ENCODE results near the gene MPST.

The MPST gene

DNA sequence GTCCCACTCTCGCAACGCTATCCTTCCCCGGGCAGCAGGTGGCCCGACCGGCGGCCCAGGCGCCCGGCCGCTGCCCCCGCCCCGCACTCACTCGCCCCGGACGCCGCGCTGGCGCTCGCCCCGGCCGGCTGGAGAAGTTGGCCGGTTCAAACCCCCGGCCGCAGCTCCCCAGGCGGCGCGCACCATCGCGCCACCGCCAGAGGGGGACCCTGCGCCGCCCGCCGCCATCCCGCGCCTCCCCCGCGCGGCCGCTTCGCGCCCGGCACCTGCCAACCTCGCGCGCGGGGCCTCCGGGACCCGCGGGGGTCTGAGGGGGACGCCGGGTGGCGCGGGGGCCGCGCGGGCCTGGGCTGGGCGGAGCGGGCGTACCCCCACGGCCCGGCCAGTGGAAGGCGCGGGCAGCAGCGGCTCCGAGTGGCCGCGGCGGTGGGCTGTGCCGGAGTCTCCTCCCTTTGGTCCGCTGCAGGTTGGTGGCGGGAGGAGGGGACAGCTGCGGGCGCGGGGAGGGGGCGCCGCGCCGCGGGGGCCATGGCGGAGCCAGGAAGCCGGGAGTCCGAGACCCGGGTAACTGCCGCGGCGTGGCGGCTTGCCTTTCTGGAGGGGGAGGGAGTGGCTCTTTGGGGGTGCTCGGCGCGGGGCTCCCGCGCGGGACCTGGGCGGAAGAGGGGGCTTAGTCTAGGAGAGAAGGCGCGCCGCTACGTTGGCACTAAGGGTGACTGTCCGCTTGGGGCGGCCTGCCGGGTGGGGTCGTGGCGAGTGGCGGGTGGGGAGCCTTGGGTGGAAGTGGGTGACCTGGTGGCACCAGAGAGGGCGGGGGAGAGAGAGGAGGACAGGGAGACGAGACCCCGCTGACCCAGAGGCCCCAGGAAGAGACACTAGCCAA, at the start of gene MPST, which contains the start of gene TST:
MPST (plus strand) TSS at position 434 of the 883 bp plus-strand sequence; CDS start at position 529, 95 bp downstream.
TST (minus strand) TSS at position 139 of the 883 bp plus-strand sequence. CDS start 715 bp downstream, outside the sequence.
- TF ChIP-seq, protein P1, sequence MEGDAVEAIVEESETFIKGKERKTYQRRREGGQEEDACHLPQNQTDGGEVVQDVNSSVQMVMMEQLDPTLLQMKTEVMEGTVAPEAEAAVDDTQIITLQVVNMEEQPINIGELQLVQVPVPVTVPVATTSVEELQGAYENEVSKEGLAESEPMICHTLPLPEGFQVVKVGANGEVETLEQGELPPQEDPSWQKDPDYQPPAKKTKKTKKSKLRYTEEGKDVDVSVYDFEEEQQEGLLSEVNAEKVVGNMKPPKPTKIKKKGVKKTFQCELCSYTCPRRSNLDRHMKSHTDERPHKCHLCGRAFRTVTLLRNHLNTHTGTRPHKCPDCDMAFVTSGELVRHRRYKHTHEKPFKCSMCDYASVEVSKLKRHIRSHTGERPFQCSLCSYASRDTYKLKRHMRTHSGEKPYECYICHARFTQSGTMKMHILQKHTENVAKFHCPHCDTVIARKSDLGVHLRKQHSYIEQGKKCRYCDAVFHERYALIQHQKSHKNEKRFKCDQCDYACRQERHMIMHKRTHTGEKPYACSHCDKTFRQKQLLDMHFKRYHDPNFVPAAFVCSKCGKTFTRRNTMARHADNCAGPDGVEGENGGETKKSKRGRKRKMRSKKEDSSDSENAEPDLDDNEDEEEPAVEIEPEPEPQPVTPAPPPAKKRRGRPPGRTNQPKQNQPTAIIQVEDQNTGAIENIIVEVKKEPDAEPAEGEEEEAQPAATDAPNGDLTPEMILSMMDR (IDR thresholded peaks at IDR 0.05; ENCODE audit: low read depth, low read length, missing control alignments): no peak
- in situ Hi-C loops (cut with HindIII; ENCODE audit: low pct_ligation_motif_present, low sequenced_read_pairs): no loop called here
- Histone ChIP-seq H3K36me3 (replicated peaks) (peaks cover 10% of the 10 kb centered on the region), H3K4me3 (ENCODE audit: low read depth, low read length) (peak within 1 kb of the TSS; percentile 86), H3K27ac (peak within 1 kb of the TSS; percentile 78), H3K27me3 (replicated peaks) (no peaks in the 10 kb centered on the region)
- peak; percentile 29 for DNase-seq

- in situ Hi-C loops (cut with HindIII; ENCODE audit: low pct_ligation_motif_present, low sequenced_read_pairs): no loop called here
- Histone ChIP-seq H3K4me3 (ENCODE audit: low read depth, low read length) (no peak overlapping the region), H3K27ac (no peak overlapping the region), H3K36me3 (replicated peaks) (no peaks in the 10 kb centered on the region), H3K27me3 (replicated peaks) (no peaks in the 10 kb centered on the region)
- DNase-seq: no peak
- TF ChIP-seq, protein P1 (IDR thresholded peaks at IDR 0.05; ENCODE audit: low read depth, low read length, missing control alignments): no peak
Observed at GRCh38 chr22:36971341-36972125, 48.0 kb upstream of the MPST start.

DNA sequence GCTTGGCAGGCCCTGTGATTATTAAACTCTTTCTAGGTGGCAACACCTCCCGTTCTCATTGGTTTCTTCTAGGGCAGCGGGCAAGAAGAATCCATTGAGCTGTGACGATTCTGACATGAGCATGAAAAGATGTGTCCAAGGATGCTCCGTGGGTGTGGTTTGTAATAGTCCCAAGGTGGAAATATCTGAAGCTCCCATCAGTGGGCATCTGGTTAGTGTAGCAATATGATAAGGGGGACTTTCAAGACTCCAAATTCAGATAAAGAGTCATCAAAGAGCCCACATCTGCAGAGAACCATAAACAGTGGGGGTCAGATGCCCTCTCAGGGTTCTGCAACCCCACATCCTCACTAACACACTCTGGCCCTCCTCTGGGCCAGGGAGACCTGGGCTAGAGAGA, 42.9 kb upstream of the MPST start:
- Histone ChIP-seq H3K36me3 (replicated peaks) (no peaks in the 10 kb centered on the region), H3K4me3 (ENCODE audit: low read depth, low read length) (no peak overlapping the region), H3K27ac (no peak overlapping the region), H3K27me3 (replicated peaks) (no peaks in the 10 kb centered on the region)
- no peak for DNase-seq
- TF ChIP-seq, protein P1 (IDR thresholded peaks at IDR 0.05; ENCODE audit: low read depth, low read length, missing control alignments): no peak
- in situ Hi-C loops (cut with HindIII; ENCODE audit: low pct_ligation_motif_present, low sequenced_read_pairs): no loop called here

- TF ChIP-seq, protein P1 (IDR thresholded peaks at IDR 0.05; ENCODE audit: low read depth, low read length, missing control alignments): peak; percentile 68
- no peaks in the 10 kb centered on the region for H3K27me3 ChIP-seq (replicated peaks)
- no peaks in the 10 kb centered on the region for H3K36me3 ChIP-seq (replicated peaks)
- in situ Hi-C loops (cut with HindIII; ENCODE audit: low pct_ligation_motif_present, low sequenced_read_pairs): no loop called here
- H3K27ac ChIP-seq: no peak overlapping the region
- DNase-seq: peak; percentile 26
- H3K4me3 ChIP-seq (ENCODE audit: low read depth, low read length): peak overlapping the region; percentile 51
Observed at GRCh38 chr22:36977401-36977861, 42.1 kb upstream of the MPST start.

DNA sequence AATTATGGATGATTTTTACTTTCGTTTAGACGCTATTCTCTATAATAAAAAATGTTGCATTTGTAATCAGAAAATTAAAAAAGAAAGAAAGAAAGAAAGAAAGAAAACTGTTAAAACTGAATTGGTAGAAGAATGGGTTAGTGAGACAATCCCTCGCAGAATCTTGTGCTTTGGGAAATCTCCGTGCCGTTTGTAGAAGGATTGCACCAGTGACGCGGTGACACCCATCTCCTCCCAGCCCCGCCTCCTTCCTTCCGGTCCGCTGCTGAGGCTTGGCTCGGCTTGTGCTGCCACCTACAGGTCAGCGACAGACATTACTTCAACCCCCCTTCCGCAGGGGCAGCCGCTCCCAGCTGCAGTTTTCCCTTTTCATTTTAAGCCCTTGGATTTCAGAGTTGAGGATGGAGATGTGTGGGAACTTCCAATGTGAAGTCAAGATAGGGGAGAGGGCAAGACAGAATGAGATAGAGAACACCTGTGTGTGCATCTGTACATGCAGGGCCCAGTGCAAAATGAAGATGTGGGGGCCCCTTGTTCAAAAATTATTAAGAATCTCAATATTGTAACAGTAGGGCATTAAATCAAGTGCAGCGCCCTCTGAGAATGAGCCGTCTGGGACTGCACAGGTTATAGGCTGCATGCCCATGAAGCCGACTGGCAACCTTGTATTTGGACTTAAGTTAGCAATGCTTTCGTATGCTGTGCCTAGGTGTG, 41.4 kb upstream of the MPST start:
- in situ Hi-C loops (cut with HindIII; ENCODE audit: low pct_ligation_motif_present, low sequenced_read_pairs): no loop called here
- H3K4me3 ChIP-seq (ENCODE audit: low read depth, low read length): peak overlapping the region; percentile 51

More for the DNA sequence above, 41.4 kb upstream of the MPST start:
- Histone ChIP-seq H3K27ac (no peak overlapping the region), H3K27me3 (replicated peaks) (no peaks in the 10 kb centered on the region), H3K36me3 (replicated peaks) (no peaks in the 10 kb centered on the region)
- peak; percentile 73 for DNase-seq
- TF ChIP-seq, protein P1 (IDR thresholded peaks at IDR 0.05; ENCODE audit: low read depth, low read length, missing control alignments): peak; percentile 95
